Ovary (tissue), 9 donors: ENCODE data around the gene SDC3. TPM values are rescaled to one million over a fixed set of nuclear protein-coding genes. Genes with fewer than 3 reads are reported as not detected.

Experiments used
- DNase-seq, 5 donors: peaks; one replicate each; pipeline ENCODE4 v3.0.0-alpha.2; 2019 to 2020
- H3K27ac ChIP-seq, 2 donors: fragments of 200-600 bp; one replicate each; pipeline versions ENCODE4 v1.5.1 to v1.8.0; 2019 to 2022
- H3K27me3 ChIP-seq: fragments of 200-600 bp; one replicate; pipeline ENCODE4 v1.8.0; 2022
- H3K36me3 ChIP-seq: fragments of 200-600 bp; sonication (generic); one replicate; pipeline ENCODE4 v1.5.1; 2019
- H3K4me1 ChIP-seq: one replicate; pipeline ENCODE4 v1.8.1; 2013; ENCODE audit warnings: mild to moderate bottlenecking, moderate library complexity; ENCODE audit not compliant: insufficient read depth
- H3K4me3 ChIP-seq: fragments of 200-600 bp; sonication (generic); one replicate; pipeline ENCODE4 v1.5.1; 2017
- H3K9me3 ChIP-seq, 2 donors: fragments of 200-600 bp in 1 of 2; sonication (generic) in 1 of 2; one replicate each; pipeline versions ENCODE4 v1.5.1 to v1.8.1; 2013 to 2019; ENCODE audit warnings: mild to moderate bottlenecking in 1 of 2, moderate library complexity in 1 of 2
- CTCF ChIP-seq, 3 donors: fragments of 450-650 bp in 2 of 3; fragments of 200-600 bp in 1 of 3; IDR thresholded peaks; one replicate each; pipeline versions ENCODE4 v1.5.1 to v1.8.0; 2016 to 2022; ENCODE audit warnings: antibody characterized with exemption in 3 of 3, mild to moderate bottlenecking in 1 of 3
- EP300 ChIP-seq: sonication (generic); formaldehyde crosslinking; IDR thresholded peaks from one replicate; pipeline ENCODE4 v1.6.1; 2017; ENCODE audit warnings: antibody characterized with exemption
- POLR2A ChIP-seq: fragments of 450-650 bp; IDR thresholded peaks from one replicate; pipeline ENCODE4 v1.6.1; 2017; ENCODE audit warnings: antibody characterized with exemption, mild to moderate bottlenecking, moderate library complexity
- WGBS, 3 donors: extraction: QIAGEN DNeasy Blood & Tissue Kit in 1 of 3; methylation state at CpG; one replicate each; pipeline versions ENCODE4 v1.1.5 to v1.1.7; 2013 to 2017; 5-methylcytosine and 5-hydroxymethylcytosine counted together
- intact Hi-C, 4 donors: fragments of 100-400 bp; cut with DNase I; formaldehyde crosslinking; loops; one replicate each; pipeline versions ENCODE4 v1.11.0 to v1.15.1; 2022 to 2023
- polyA plus RNA-seq, 2 donors: library from polyadenylated mRNA; stranded (reverse); fragments of 200-250 nt in 1 of 2; fragments of 350-450 nt in 1 of 2; fragmentation: Illumina TruSeq in 1 of 2; extraction: RNeasy Lipid Tissue Mini Kit (QIAGEN cat#74804) in 1 of 2; gene quantifications; one replicate each; pipeline ENCODE4 v1.2.3, GENCODE V29; 2013 to 2014
- total RNA-seq, 7 donors: library from RNA; depleted of rRNA in 2 of 7; stranded (reverse); fragments of >200 nt in 2 of 7; fragmentation: NEBNext Ultra II Directional in 3 of 7; extraction: Animal tissue kit (Norgen Biotek cat#: 25700) in 3 of 7; gene quantifications; one replicate each; pipeline versions ENCODE4 v1.1.0 to v1.2.4, GENCODE V29; 2016 to 2023
- donor health status: DM: no; HTN: no; CAD: no; lungs with moderate emphysema.
- donor health status: DM: no; HTN: no; CAD: no.
- donor health status: Bipolar disorder and iron deficiency.
- donor health status: DM: yes; HTN: yes; CAD: no.
- donor health status: DM: no; HTN: no; CAD: no.
- donor health status: DM: yes; HTN: yes; CAD: no.

Gene SDC3
- total and polyA plus RNA-seq, 9 donors = 4.2 to 31.0 (median 23.0) TPM

- no peak for DNase-seq
- WGBS, 3 donors = 88 to 95% (median 93%) methylated on average over 4 of the region's 4 CpGs
- Histone ChIP-seq H3K9me3 (peaks cover 0 to 14% of the 10 kb centered on the region in 2 donors), H3K27me3 (no peaks in the 10 kb centered on the region), H3K27ac (no peak overlapping the region), H3K4me3 (no peak overlapping the region), H3K4me1 (no peaks in the 10 kb centered on the region), H3K36me3 (no peaks in the 10 kb centered on the region)
- intact Hi-C loops = no loop called here
- no peak for TF ChIP-seq POLR2A
- TF ChIP-seq EP300 = no peak
- no peak for TF ChIP-seq CTCF (IDR thresholded peaks at IDR 0.05)
Observed at GRCh38 chr1:30872948-30873263, 35.7 kb downstream of the SDC3 start.

- H3K4me3 ChIP-seq = no peak overlapping the region
- H3K9me3 ChIP-seq = peaks cover 0 to 14% of the 10 kb centered on the region in 2 donors
- DNase-seq = no peak
- H3K36me3 ChIP-seq = no peaks in the 10 kb centered on the region
- H3K4me1 ChIP-seq = no peaks in the 10 kb centered on the region
- WGBS, 3 donors = 94 to 98% (median 94%) methylated on average over 9 of the region's 9 CpGs
- H3K27me3 ChIP-seq = no peaks in the 10 kb centered on the region
- TF ChIP-seq CTCF (IDR thresholded peaks at IDR 0.05) = no peak
- no peak for TF ChIP-seq POLR2A
- no peak for TF ChIP-seq EP300
- intact Hi-C loops = no loop called here
- H3K27ac ChIP-seq = no peak overlapping the region
Observed at GRCh38 chr1:30872033-30872947, 36.3 kb downstream of the SDC3 start.

- intact Hi-C loops = no loop called here
- Histone ChIP-seq H3K4me3 (no peak overlapping the region), H3K27ac (no peak overlapping the region), H3K9me3 (peaks cover 0 to 14% of the 10 kb centered on the region in 2 donors), H3K27me3 (no peaks in the 10 kb centered on the region), H3K36me3 (no peaks in the 10 kb centered on the region), H3K4me1 (no peaks in the 10 kb centered on the region)
- 86 to 88% (median 86%) methylated on average over 6 of the region's 6 CpGs for WGBS, 3 donors
- TF ChIP-seq EP300 (no peak), POLR2A (no peak), CTCF (IDR thresholded peaks at IDR 0.05) (no peak)
- no peak for DNase-seq
Observed at GRCh38 chr1:30871276-30871871, 37.2 kb downstream of the SDC3 start.

- intact Hi-C loops = no loop called here
- Histone ChIP-seq H3K36me3 (no peaks in the 10 kb centered on the region), H3K27ac (no peak overlapping the region), H3K4me1 (no peaks in the 10 kb centered on the region), H3K27me3 (no peaks in the 10 kb centered on the region), H3K9me3 (peaks cover 0 to 14% of the 10 kb centered on the region in 2 donors), H3K4me3 (no peak overlapping the region)
- no peak for TF ChIP-seq CTCF (IDR thresholded peaks at IDR 0.05)
- no peak for TF ChIP-seq POLR2A
- no peak for TF ChIP-seq EP300
- DNase-seq = no peak
- 93 to 99% (median 98%) methylated on average over 4 of the region's 4 CpGs for WGBS, 3 donors
Observed at GRCh38 chr1:30870656-30871055, 37.9 kb downstream of the SDC3 start.
